ENCODE results near the gene TMEM220. TPM values are rescaled to one million over a fixed set of nuclear protein-coding genes. Genes with fewer than 3 reads are reported as not detected.

The TMEM220 gene
- polyA plus RNA-seq, 1 of the 3 experiments (the other 2 are of a cell fraction): 2.7 TPM

- H3K27me3 ChIP-seq (ENCODE audit: insufficient read depth): no peaks in the 10 kb centered on the region
- no peak overlapping the region for H3K27ac ChIP-seq (ENCODE audit: low read depth in 2 of 2, low read length in 1 of 2)
- ChIA-PET POLR2A (no interaction called here), CTCF (no interaction called here)
- no peaks in the 10 kb centered on the region for H3K9me3 ChIP-seq
- no peak for DNase-seq
- no peaks in the 10 kb centered on the region for H3K36me3 ChIP-seq (replicated peaks in 1 of 2; ENCODE audit: control insufficient read depth in 1 of 2, insufficient read depth in 2 of 2, low read length in 1 of 2)
- no peaks in the 10 kb centered on the region for H4K20me1 ChIP-seq (ENCODE audit: insufficient read depth)
- H3K4me2 ChIP-seq: no peak overlapping the region
- H3K4me3 ChIP-seq (ENCODE audit: low read depth in 2 of 2, low read length in 1 of 2): no peak overlapping the region
- no peaks in the 10 kb centered on the region for H3F3A ChIP-seq (replicated peaks; ENCODE audit: insufficient read depth)
- no peaks in the 10 kb centered on the region for H3K79me2 ChIP-seq (ENCODE audit: insufficient read depth)
- WGBS (ENCODE audit: low lambda C conversion rate): 95% methylated on average over 5 of the region's 5 CpGs
- no peak overlapping the region for H2AFZ ChIP-seq (ENCODE audit: low read depth)
- H3K9ac ChIP-seq: no peak overlapping the region
- no peak for TF ChIP-seq EP300 (IDR thresholded peaks at IDR 0.05; ENCODE audit: borderline replicate concordance in 1 of 2, low read depth in 1 of 2, low read length in 1 of 2)
- no peak for TF ChIP-seq MEF2A (IDR thresholded peaks at IDR 0.05; ENCODE audit: borderline replicate concordance, low read depth)
- no peak for TF ChIP-seq RAD21 (IDR thresholded peaks at IDR 0.05; ENCODE audit: low read length)
- no peak for TF ChIP-seq RXRA (IDR thresholded peaks at IDR 0.05; ENCODE audit: borderline replicate concordance, low read depth)
- TF ChIP-seq USF2 (IDR thresholded peaks at IDR 0.05; ENCODE audit: borderline replicate concordance, low read depth, low read length): no peak
- no peak for TF ChIP-seq JUND (IDR thresholded peaks at IDR 0.05)
- no peak for TF ChIP-seq REST (IDR thresholded peaks at IDR 0.05; ENCODE audit: low read depth, low read length)
- no peak for TF ChIP-seq SMC3 (IDR thresholded peaks at IDR 0.05; ENCODE audit: low read depth, low read length)
- no peak for TF ChIP-seq ELF1 (IDR thresholded peaks at IDR 0.05)
- no peak for TF ChIP-seq ZBTB33 (IDR thresholded peaks at IDR 0.05; ENCODE audit: borderline replicate concordance, low read depth)
- no peak for TF ChIP-seq EZH2phosphoT487 (IDR thresholded peaks at IDR 0.05; ENCODE audit: borderline replicate concordance, low read depth)
- H3K4me1 ChIP-seq (ENCODE audit: control insufficient read depth in 1 of 2, insufficient read depth in 2 of 2, low read depth in 1 of 2, low read length in 1 of 2): no peaks in the 10 kb centered on the region
- H3K9me2 ChIP-seq: no peaks in the 10 kb centered on the region
These were observed 62.9 kb downstream of the TMEM220 start for GRCh38 chr17:10666906-10667305.

GRCh38 chr17:10664571-10664970 is 65.3 kb downstream of the TMEM220 start:
- no peaks in the 10 kb centered on the region for H3K9me3 ChIP-seq
- H3K36me3 ChIP-seq (replicated peaks in 1 of 2; ENCODE audit: control insufficient read depth in 1 of 2, insufficient read depth in 2 of 2, low read length in 1 of 2): no peaks in the 10 kb centered on the region
- H2AFZ ChIP-seq (ENCODE audit: low read depth): no peak overlapping the region
- no peaks in the 10 kb centered on the region for H3K9me2 ChIP-seq
- CTCF ChIA-PET: interaction anchor here (1.0 to 1.3 kb wide), 4 partner anchors 9 to 34 kb away, joined by 3 to 7 read pairs (median 4); no protein-coding TSS in a partner anchor
- 91% methylated on average over 9 of the region's 9 CpGs for WGBS (ENCODE audit: low lambda C conversion rate)
- H3F3A ChIP-seq (replicated peaks; ENCODE audit: insufficient read depth): no peaks in the 10 kb centered on the region
- H3K27ac ChIP-seq (ENCODE audit: low read depth in 2 of 2, low read length in 1 of 2): no peak overlapping the region
- DNase-seq: no peak
- H3K9ac ChIP-seq: no peak overlapping the region
- no peaks in the 10 kb centered on the region for H3K4me1 ChIP-seq (ENCODE audit: control insufficient read depth in 1 of 2, insufficient read depth in 2 of 2, low read depth in 1 of 2, low read length in 1 of 2)
- POLR2A ChIA-PET: no interaction called here
- no peak overlapping the region for H3K4me3 ChIP-seq (ENCODE audit: low read depth in 2 of 2, low read length in 1 of 2)
- no peaks in the 10 kb centered on the region for H4K20me1 ChIP-seq (ENCODE audit: insufficient read depth)
- H3K27me3 ChIP-seq (ENCODE audit: insufficient read depth): no peaks in the 10 kb centered on the region
- H3K4me2 ChIP-seq: no peak overlapping the region
- H3K79me2 ChIP-seq (ENCODE audit: insufficient read depth): no peaks in the 10 kb centered on the region
- TF ChIP-seq JUND (IDR thresholded peaks at IDR 0.05) (no peak), RCOR1 (IDR thresholded peaks at IDR 0.05; ENCODE audit: low read length) (no peak), MXI1 (IDR thresholded peaks at IDR 0.05; ENCODE audit: low read depth, low read length) (no peak), MEF2A (IDR thresholded peaks at IDR 0.05; ENCODE audit: borderline replicate concordance, low read depth) (no peak), RXRA (IDR thresholded peaks at IDR 0.05; ENCODE audit: borderline replicate concordance, low read depth) (no peak), TCF12 (IDR thresholded peaks at IDR 0.05) (no peak), EZH2phosphoT487 (IDR thresholded peaks at IDR 0.05; ENCODE audit: borderline replicate concordance, low read depth) (no peak), YY1 (IDR thresholded peaks at IDR 0.05; ENCODE audit: low read depth) (no peak), FOSL2 (IDR thresholded peaks at IDR 0.05; ENCODE audit: borderline replicate concordance, low read depth) (no peak), ZBTB33 (IDR thresholded peaks at IDR 0.05; ENCODE audit: borderline replicate concordance, low read depth) (no peak), GATA2 (CRISPR knock-in tag; IDR thresholded peaks at IDR 0.05) (no peak), RFX5 (IDR thresholded peaks at IDR 0.05; ENCODE audit: low read length) (no peak), NRF1 (IDR thresholded peaks at IDR 0.05; ENCODE audit: low read depth, low read length) (no peak)

Measured in SK-N-SH (cell line).